ENCODE data around the gene HLA-F.

The HLA-F gene

GRCh38 chr6:29723262-29723665 lies at the start of gene HLA-F:
TSS of gene HLA-F (plus strand) at chr6:29723434. CDS start at chr6:29723464, 30 bp downstream.
- DNase-seq (ENCODE audit: low read depth, low spot score), result peak; percentile 40
- Histone ChIP-seq H3K9ac (ENCODE audit: insufficient read length) (peak within 1 kb of the TSS; percentile 66), H3K4me3 (peak within 1 kb of the TSS; percentile 88), H3K36me3 (ENCODE audit: insufficient read depth, low read length) (no peaks in the 10 kb centered on the region), H3K27ac (no peak within 1 kb of the TSS), H3K9me3 (ENCODE audit: low read depth, low read length) (no peaks in the 10 kb centered on the region)
- TF ChIP-seq POLR2AphosphoS5 (IDR thresholded peaks at IDR 0.05; ENCODE audit: borderline replicate concordance, low read depth, low read length) (peak; percentile 24; the same call in 1 of the 2 replicates), EZH2 (IDR thresholded peaks at IDR 0.05) (no peak), FOXP2 (optimal IDR thresholded peaks at IDR 0.05; ENCODE audit: control extremely low read depth, extremely low read length, insufficient read depth) (no peak)

GRCh38 chr6:29674008-29674407 lies 49.2 kb upstream of the HLA-F start:
- H3K9ac ChIP-seq (ENCODE audit: insufficient read length), result no peak overlapping the region
- H3K4me3 ChIP-seq, result no peak overlapping the region
- no peak overlapping the region for H3K27ac ChIP-seq
- no peak for TF ChIP-seq EZH2 (IDR thresholded peaks at IDR 0.05)
- TF ChIP-seq FOXP2 (optimal IDR thresholded peaks at IDR 0.05; ENCODE audit: control extremely low read depth, extremely low read length, insufficient read depth), result no peak
- no peak for TF ChIP-seq POLR2AphosphoS5 (IDR thresholded peaks at IDR 0.05; ENCODE audit: borderline replicate concordance, low read depth, low read length)
- H3K9me3 ChIP-seq (ENCODE audit: low read depth, low read length), result no peaks in the 10 kb centered on the region
- no peaks in the 10 kb centered on the region for H3K36me3 ChIP-seq (ENCODE audit: insufficient read depth, low read length)
- no peak for DNase-seq (ENCODE audit: low read depth, low spot score)

GRCh38 chr6:29675561-29675960 lies 47.7 kb upstream of the HLA-F start:
- H3K4me3 ChIP-seq, result no peak overlapping the region
- H3K36me3 ChIP-seq (ENCODE audit: insufficient read depth, low read length), result no peaks in the 10 kb centered on the region
- H3K9me3 ChIP-seq (ENCODE audit: low read depth, low read length), result no peaks in the 10 kb centered on the region
- no peak overlapping the region for H3K9ac ChIP-seq (ENCODE audit: insufficient read length)
- no peak for TF ChIP-seq FOXP2 (optimal IDR thresholded peaks at IDR 0.05; ENCODE audit: control extremely low read depth, extremely low read length, insufficient read depth)
- no peak overlapping the region for H3K27ac ChIP-seq
- DNase-seq (ENCODE audit: low read depth, low spot score), result no peak

GRCh38 chr6:29676981-29677601 lies 46.1 kb upstream of the HLA-F start:
- TF ChIP-seq POLR2AphosphoS5 (IDR thresholded peaks at IDR 0.05; ENCODE audit: borderline replicate concordance, low read depth, low read length), result no peak
- no peak for TF ChIP-seq FOXP2 (optimal IDR thresholded peaks at IDR 0.05; ENCODE audit: control extremely low read depth, extremely low read length, insufficient read depth)
- TF ChIP-seq EZH2 (IDR thresholded peaks at IDR 0.05), result no peak
- no peak overlapping the region for H3K9ac ChIP-seq (ENCODE audit: insufficient read length)
- no peak overlapping the region for H3K4me3 ChIP-seq
- no peak for DNase-seq (ENCODE audit: low read depth, low spot score)
- H3K27ac ChIP-seq, result no peak overlapping the region
- H3K36me3 ChIP-seq (ENCODE audit: insufficient read depth, low read length), result no peaks in the 10 kb centered on the region
- no peaks in the 10 kb centered on the region for H3K9me3 ChIP-seq (ENCODE audit: low read depth, low read length)

GRCh38 chr6:29678114-29678513 lies 45.1 kb upstream of the HLA-F start:
- DNase-seq (ENCODE audit: low read depth, low spot score), result no peak
- no peak overlapping the region for H3K27ac ChIP-seq
- no peaks in the 10 kb centered on the region for H3K9me3 ChIP-seq (ENCODE audit: low read depth, low read length)
- H3K4me3 ChIP-seq, result no peak overlapping the region
- TF ChIP-seq EZH2 (IDR thresholded peaks at IDR 0.05) (no peak), FOXP2 (optimal IDR thresholded peaks at IDR 0.05; ENCODE audit: control extremely low read depth, extremely low read length, insufficient read depth) (no peak), POLR2AphosphoS5 (IDR thresholded peaks at IDR 0.05; ENCODE audit: borderline replicate concordance, low read depth, low read length) (no peak)
- H3K9ac ChIP-seq (ENCODE audit: insufficient read length), result no peak overlapping the region
- no peaks in the 10 kb centered on the region for H3K36me3 ChIP-seq (ENCODE audit: insufficient read depth, low read length)

GRCh38 chr6:29679962-29680361 lies 43.3 kb upstream of the HLA-F start:
- no peak overlapping the region for H3K4me3 ChIP-seq
- no peak overlapping the region for H3K27ac ChIP-seq
- TF ChIP-seq EZH2 (IDR thresholded peaks at IDR 0.05) (no peak), POLR2AphosphoS5 (IDR thresholded peaks at IDR 0.05; ENCODE audit: borderline replicate concordance, low read depth, low read length) (no peak), FOXP2 (optimal IDR thresholded peaks at IDR 0.05; ENCODE audit: control extremely low read depth, extremely low read length, insufficient read depth) (no peak)
- no peaks in the 10 kb centered on the region for H3K36me3 ChIP-seq (ENCODE audit: insufficient read depth, low read length)
- DNase-seq (ENCODE audit: low read depth, low spot score), result no peak
- no peak overlapping the region for H3K9ac ChIP-seq (ENCODE audit: insufficient read length)
- H3K9me3 ChIP-seq (ENCODE audit: low read depth, low read length), result no peaks in the 10 kb centered on the region

- H3K27ac ChIP-seq, result no peak overlapping the region
- no peak for DNase-seq (ENCODE audit: low read depth, low spot score)
- no peak for TF ChIP-seq POLR2AphosphoS5 (IDR thresholded peaks at IDR 0.05; ENCODE audit: borderline replicate concordance, low read depth, low read length)
- no peak for TF ChIP-seq FOXP2 (optimal IDR thresholded peaks at IDR 0.05; ENCODE audit: control extremely low read depth, extremely low read length, insufficient read depth)
- no peak for TF ChIP-seq EZH2 (IDR thresholded peaks at IDR 0.05)
- no peak overlapping the region for H3K4me3 ChIP-seq
- H3K9ac ChIP-seq (ENCODE audit: insufficient read length), result no peak overlapping the region
- no peaks in the 10 kb centered on the region for H3K36me3 ChIP-seq (ENCODE audit: insufficient read depth, low read length)
- H3K9me3 ChIP-seq (ENCODE audit: low read depth, low read length), result no peaks in the 10 kb centered on the region
These were observed 42.8 kb upstream of the HLA-F start for GRCh38 chr6:29680416-29680815.

- no peak within 1 kb of the TSS for H3K27ac ChIP-seq
- TF ChIP-seq POLR2AphosphoS5 (IDR thresholded peaks at IDR 0.05; ENCODE audit: borderline replicate concordance, low read depth, low read length) (no peak), EZH2 (IDR thresholded peaks at IDR 0.05) (no peak), FOXP2 (optimal IDR thresholded peaks at IDR 0.05; ENCODE audit: control extremely low read depth, extremely low read length, insufficient read depth) (no peak)
- DNase-seq (ENCODE audit: low read depth, low spot score), result no peak
- H3K36me3 ChIP-seq (ENCODE audit: insufficient read depth, low read length), result no peaks in the 10 kb centered on the region
- no peak within 1 kb of the TSS for H3K9ac ChIP-seq (ENCODE audit: insufficient read length)
- H3K9me3 ChIP-seq (ENCODE audit: low read depth, low read length), result no peaks in the 10 kb centered on the region
- no peak within 1 kb of the TSS for H3K4me3 ChIP-seq
These were observed 42.3 kb upstream of the HLA-F start, which contains the start of gene ZFP57 for GRCh38 chr6:29680904-29681303. TSS of gene ZFP57 (minus strand) at chr6:29681152. CDS start at chr6:29677003, 4,149 bp downstream.

GRCh38 chr6:29681811-29682210 lies 41.4 kb upstream of the HLA-F start:
- H3K4me3 ChIP-seq, result no peak overlapping the region
- DNase-seq (ENCODE audit: low read depth, low spot score), result no peak
- no peaks in the 10 kb centered on the region for H3K9me3 ChIP-seq (ENCODE audit: low read depth, low read length)
- H3K9ac ChIP-seq (ENCODE audit: insufficient read length), result no peak overlapping the region
- H3K36me3 ChIP-seq (ENCODE audit: insufficient read depth, low read length), result no peaks in the 10 kb centered on the region
- TF ChIP-seq EZH2 (IDR thresholded peaks at IDR 0.05) (no peak), FOXP2 (optimal IDR thresholded peaks at IDR 0.05; ENCODE audit: control extremely low read depth, extremely low read length, insufficient read depth) (no peak), POLR2AphosphoS5 (IDR thresholded peaks at IDR 0.05; ENCODE audit: borderline replicate concordance, low read depth, low read length) (no peak)
- no peak overlapping the region for H3K27ac ChIP-seq

Measured in SK-N-MC (cell line).